ENCODE results near the gene CYB5R3. TPM values are rescaled to one million over a fixed set of nuclear protein-coding genes. Genes with fewer than 3 reads are reported as not detected.

The CYB5R3 gene
- total RNA-seq, 1 experiment from 2014 or later: 106 TPM

GRCh38 chr22:42686756-42687491 is 37.7 kb upstream of the CYB5R3 start:
- Histone ChIP-seq H3K4me2 (peak overlapping the region; percentile 22; the same call in 1 of the 2 replicates), H3K36me3 (ENCODE audit: low read depth) (no peaks in the 10 kb centered on the region), H3K4me3 (no peak overlapping the region), H3K4me1 (replicated peaks; ENCODE audit: insufficient read depth) (peaks cover 41% of the 10 kb centered on the region), H3K9me2 (ENCODE audit: insufficient read depth) (no peaks in the 10 kb centered on the region), H2AFZ (no peak overlapping the region), H4K20me1 (ENCODE audit: insufficient read depth) (no peaks in the 10 kb centered on the region), H3K27me3 (ENCODE audit: insufficient read depth, low read depth) (no peaks in the 10 kb centered on the region), H3F3A (ENCODE audit: insufficient read depth, low read depth) (peaks cover 25% of the 10 kb centered on the region), H3K27ac (no peak overlapping the region), H3K9me3 (ENCODE audit: insufficient read depth, low read depth) (no peaks in the 10 kb centered on the region), H3K79me2 (ENCODE audit: low read depth) (no peaks in the 10 kb centered on the region)
- no TSS peak for BruUV-seq (replicated peaks)
- TF ChIP-seq CTCF (conservative IDR thresholded peaks at IDR 0.05) (no peak), EZH2 (IDR thresholded peaks at IDR 0.05; ENCODE audit: low read depth) (no peak)
- POLR2A ChIA-PET (ENCODE audit: unreplicated experiment): interaction anchor here (0.5 to 0.6 kb wide), 2 partner anchors 68 to 326 kb away, joined by 3 to 8 read pairs; no protein-coding TSS in a partner anchor
- CTCF ChIA-PET: interaction anchor here (0.7 kb wide), 1 partner anchor 40 kb away, joined by 3 read pairs; no protein-coding TSS in a partner anchor
- DNase-seq: peak in 1 of 2 experiments; percentile 62
- intact Hi-C loops (cut with micrococcal nuclease; ENCODE audit: unreplicated experiment): loop anchor here (5.0 kb wide), 1 partner anchor 55 kb away; no protein-coding TSS in a partner anchor

GRCh38 chr22:42685941-42686653 is 36.9 kb upstream of the CYB5R3 start:
- BruUV-seq (replicated peaks): no TSS peak
- CTCF ChIA-PET: no interaction called here
- no peak overlapping the region for H3K27ac ChIP-seq
- H3K4me2 ChIP-seq: peak overlapping the region; percentile 7; the same call in 1 of the 2 replicates
- H3K79me2 ChIP-seq (ENCODE audit: low read depth): no peaks in the 10 kb centered on the region
- intact Hi-C loops (cut with micrococcal nuclease; ENCODE audit: unreplicated experiment): loop anchor here (5.0 kb wide), 1 partner anchor 56 kb away; no protein-coding TSS in a partner anchor
- POLR2A ChIA-PET (ENCODE audit: unreplicated experiment): interaction anchor here (0.5 to 0.6 kb wide), 2 partner anchors 68 to 327 kb away, joined by 3 to 8 read pairs; no protein-coding TSS in a partner anchor
- H3F3A ChIP-seq (ENCODE audit: insufficient read depth, low read depth): peaks cover 23% of the 10 kb centered on the region
- no peak overlapping the region for H2AFZ ChIP-seq
- DNase-seq: peak in 1 of 2 experiments; percentile 58
- H3K4me3 ChIP-seq: no peak overlapping the region
- TF ChIP-seq CTCF (conservative IDR thresholded peaks at IDR 0.05) (no peak), EZH2 (IDR thresholded peaks at IDR 0.05; ENCODE audit: low read depth) (no peak)
- H3K9me3 ChIP-seq (ENCODE audit: insufficient read depth, low read depth): no peaks in the 10 kb centered on the region
- no peaks in the 10 kb centered on the region for H3K27me3 ChIP-seq (ENCODE audit: insufficient read depth, low read depth)
- peaks cover 42% of the 10 kb centered on the region for H3K4me1 ChIP-seq (replicated peaks; ENCODE audit: insufficient read depth)
- H3K36me3 ChIP-seq (ENCODE audit: low read depth): no peaks in the 10 kb centered on the region
- no peaks in the 10 kb centered on the region for H4K20me1 ChIP-seq (ENCODE audit: insufficient read depth)
- H3K9me2 ChIP-seq (ENCODE audit: insufficient read depth): no peaks in the 10 kb centered on the region

GRCh38 chr22:42684462-42685195 is 35.4 kb upstream of the CYB5R3 start:
- Histone ChIP-seq H3F3A (ENCODE audit: insufficient read depth, low read depth) (peaks cover 21% of the 10 kb centered on the region), H3K27ac (no peak overlapping the region), H3K9me3 (ENCODE audit: insufficient read depth, low read depth) (peaks cover 3% of the 10 kb centered on the region; the same call in 1 of the 2 replicates), H3K9me2 (ENCODE audit: insufficient read depth) (no peaks in the 10 kb centered on the region), H3K36me3 (ENCODE audit: low read depth) (no peaks in the 10 kb centered on the region), H3K4me3 (no peak overlapping the region), H3K4me2 (no peak overlapping the region), H2AFZ (no peak overlapping the region), H3K4me1 (replicated peaks; ENCODE audit: insufficient read depth) (peaks cover 52% of the 10 kb centered on the region), H3K79me2 (ENCODE audit: low read depth) (no peaks in the 10 kb centered on the region), H4K20me1 (ENCODE audit: insufficient read depth) (no peaks in the 10 kb centered on the region), H3K27me3 (ENCODE audit: insufficient read depth, low read depth) (no peaks in the 10 kb centered on the region)
- BruUV-seq (replicated peaks): no TSS peak
- ChIA-PET POLR2A (ENCODE audit: unreplicated experiment) (no interaction called here), CTCF (no interaction called here)
- intact Hi-C loops (cut with micrococcal nuclease; ENCODE audit: unreplicated experiment): loop anchor here (5.0 kb wide), 1 partner anchor 58 kb away; no protein-coding TSS in a partner anchor
- TF ChIP-seq CTCF (conservative IDR thresholded peaks at IDR 0.05) (no peak), EZH2 (IDR thresholded peaks at IDR 0.05; ENCODE audit: low read depth) (no peak)
- no peak for DNase-seq

All from PC-9 (cell line).